Islet of Langerhans (tissue), 1 donor: ENCODE results near the gene SSBP4.

Experiments
- FAIRE-seq: peaks from one replicate; lab custom pipeline; 2011; peaks lifted over from hg19 to GRCh38; lab: Jason Lieb, UNC

The SSBP4 gene

GRCh38 chr19:18433735-18434398 lies 14.7 kb downstream of the SSBP4 start:
- no peak for FAIRE-seq

- no peak for FAIRE-seq
Measured at GRCh38 chr19:18434411-18435175, 15.4 kb downstream of the SSBP4 start.

- FAIRE-seq: no peak
Measured at GRCh38 chr19:18435178-18435841, 16.1 kb downstream of the SSBP4 start.

DNA sequence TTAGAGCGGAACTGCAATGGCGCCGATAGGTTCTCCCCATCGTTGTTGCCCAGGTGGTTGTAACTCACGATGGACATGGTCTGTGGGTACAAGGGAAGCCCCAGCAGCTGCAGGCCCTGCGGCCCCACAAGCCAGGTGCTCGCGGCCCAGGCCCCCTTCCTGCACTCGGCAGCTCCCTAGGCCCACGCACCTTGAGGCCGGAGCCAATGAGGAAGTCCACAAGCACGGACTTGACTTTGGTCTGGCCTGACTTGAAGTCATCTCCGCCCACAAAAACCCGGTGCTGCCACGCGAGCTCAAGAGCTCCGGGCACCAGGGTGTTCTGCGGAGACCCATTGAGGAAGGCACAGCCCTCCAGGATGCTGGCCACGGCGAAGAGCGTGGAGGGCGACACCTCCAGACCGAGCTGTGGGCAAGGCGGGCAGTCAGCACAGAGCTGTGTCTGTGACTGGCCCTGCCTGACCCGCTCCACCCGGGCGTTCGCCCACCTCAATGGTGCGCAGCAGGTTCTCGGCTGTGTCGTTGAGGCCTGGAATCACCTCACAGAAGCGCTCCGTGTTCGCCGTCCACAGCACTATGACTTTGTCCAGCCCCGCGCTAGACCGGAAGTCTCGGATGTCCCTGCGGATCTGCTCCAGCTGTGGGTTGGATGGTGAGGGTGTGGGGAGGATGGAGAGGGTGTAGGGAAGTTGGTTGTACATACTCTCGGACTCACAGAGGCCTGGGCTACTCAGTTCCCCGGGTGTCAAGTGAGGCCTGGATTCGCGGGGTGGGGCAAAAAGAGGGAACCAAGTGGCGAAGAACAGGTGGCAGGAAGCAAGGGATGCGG lies 16.9 kb downstream of the SSBP4 start:
- no peak for FAIRE-seq

DNA sequence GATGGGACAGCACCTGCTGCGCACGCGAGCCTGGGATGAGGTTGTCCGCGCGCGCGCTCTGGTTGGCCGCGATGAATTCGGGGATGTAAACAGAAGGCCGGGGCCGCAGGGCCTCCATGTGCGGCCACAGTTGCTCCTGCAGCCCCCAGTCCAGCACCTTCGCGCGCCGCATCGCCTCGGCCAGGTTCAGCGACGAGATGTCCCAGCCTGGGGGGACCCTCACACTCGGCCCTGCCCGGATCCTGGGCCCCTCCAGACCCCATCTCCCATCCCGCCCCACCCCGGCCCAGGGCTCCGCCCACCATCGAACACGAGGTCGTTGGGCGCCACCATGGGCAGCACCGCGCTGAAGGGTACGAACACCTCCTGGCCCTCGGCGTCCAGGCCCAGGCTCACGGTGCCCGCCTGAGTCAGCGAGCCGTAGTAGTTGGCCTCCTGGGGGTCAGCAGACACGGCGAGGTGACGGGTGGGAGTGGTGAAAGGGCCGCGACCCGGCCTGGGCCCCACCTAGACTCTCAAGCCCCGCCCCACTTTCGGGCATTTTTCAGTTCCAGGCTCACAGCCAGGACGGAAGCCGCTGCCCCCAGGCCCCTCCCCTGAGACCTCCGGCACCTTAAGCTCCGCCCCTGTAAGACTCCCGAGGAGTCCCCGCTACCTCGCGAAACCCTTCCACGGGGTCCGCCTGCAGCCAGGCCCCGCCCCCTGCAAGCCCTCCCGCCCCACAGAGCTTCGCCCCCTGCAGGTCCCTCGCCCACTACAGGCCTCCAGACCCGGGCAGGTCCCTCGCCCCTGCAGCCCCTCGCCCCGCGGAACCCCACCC lies 17.7 kb downstream of the SSBP4 start:
- no peak for FAIRE-seq

DNA sequence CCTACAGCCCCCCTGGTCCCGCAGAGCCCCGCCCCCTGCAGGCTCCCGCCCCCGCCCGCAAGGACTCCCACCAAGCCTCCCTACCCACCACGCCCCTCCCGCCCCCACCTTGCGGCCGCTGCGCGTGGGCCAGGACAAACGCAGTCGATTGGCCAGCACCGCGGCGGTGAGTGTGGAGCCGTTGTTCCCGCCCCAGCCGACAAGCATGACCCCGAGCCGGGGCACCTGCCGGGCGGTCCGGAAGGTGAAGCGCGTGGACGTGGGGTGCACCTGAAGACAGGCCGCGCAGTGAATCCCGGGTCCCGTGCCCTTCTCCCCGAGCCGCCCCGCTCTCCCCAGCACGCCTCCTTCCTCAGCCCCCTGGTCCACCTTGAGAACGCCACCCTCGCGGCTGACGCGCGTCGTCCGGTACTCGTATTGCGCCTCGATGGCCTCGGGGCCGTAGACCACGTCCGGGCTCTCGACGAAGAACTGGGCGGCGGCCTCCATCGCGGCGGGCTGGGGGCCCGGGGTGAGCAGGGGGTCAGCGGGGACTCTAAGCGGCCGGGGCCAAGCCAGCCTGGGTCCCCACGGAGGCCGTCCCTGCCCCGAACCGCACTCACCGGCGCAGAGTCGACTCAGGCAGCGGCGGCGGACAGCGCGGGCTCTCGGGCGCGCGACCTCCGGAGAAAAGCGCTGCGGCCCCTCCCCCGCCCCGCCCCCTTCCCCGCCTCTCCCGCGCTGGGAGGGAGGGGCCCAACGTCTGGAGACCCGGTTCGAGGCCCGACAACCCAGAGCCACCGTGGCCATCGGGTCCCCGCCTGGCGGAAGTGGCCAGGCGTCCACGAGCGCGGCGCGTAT lies 18.5 kb downstream of the SSBP4 start, which contains the start of gene ISYNA1:
TSS of gene ISYNA1 (minus strand) at position 643 of the 840 bp plus-strand sequence. CDS start at position 489, 154 bp downstream.
- FAIRE-seq: no peak

DNA sequence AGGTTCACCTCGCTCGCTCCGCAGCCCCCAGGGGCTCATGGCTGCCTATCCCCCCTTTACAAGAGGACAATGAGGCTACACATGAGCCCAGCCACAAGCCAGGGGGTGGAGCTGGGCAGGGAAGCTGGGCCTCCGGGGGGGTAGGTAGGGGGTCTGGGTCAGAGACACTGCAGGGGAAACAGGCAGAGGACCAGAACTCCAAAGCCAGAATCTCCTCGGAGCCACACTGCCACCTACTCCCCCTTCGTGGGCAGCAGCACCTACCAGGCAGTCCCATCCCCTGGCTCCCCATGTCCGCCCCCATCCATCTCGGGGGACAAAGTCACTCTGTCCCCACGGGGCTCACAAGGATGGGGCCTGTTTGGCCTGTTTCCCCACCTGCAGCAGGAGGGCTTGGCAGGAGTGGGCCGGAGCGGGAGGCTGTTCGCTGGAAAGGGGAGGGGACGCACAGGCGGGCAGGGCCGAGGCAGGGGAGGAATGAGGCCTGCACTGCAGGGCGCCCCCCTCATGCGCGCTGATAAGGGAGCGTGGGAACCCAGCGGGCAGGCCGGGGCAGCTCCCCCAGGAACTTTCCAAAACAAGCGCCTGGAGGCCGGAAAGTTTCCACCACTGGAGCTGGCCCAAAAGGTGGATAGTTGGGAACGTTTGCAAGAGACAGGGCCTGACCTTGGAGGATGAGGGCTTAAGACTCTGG lies 19.3 kb downstream of the SSBP4 start:
- no peak for FAIRE-seq

- FAIRE-seq: no peak
Measured at GRCh38 chr19:18439025-18439909, 20.1 kb downstream of the SSBP4 start.

DNA sequence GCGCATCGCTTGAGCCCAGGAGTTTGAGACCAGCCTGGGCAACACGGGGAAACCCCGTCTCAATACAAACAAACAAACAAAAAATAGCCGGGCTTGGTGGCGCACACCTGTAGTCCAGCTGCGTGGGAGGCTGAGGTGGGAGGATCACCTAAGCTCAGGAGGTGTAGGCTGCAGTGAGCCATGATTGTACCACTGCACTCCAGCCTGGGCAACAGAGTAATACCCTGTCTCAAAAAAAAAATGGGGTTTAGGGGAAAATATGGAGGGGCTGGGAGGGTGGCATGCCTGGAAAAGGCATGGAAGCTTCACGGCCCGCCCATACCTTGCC lies 20.7 kb downstream of the SSBP4 start:
- no peak for FAIRE-seq

DNA sequence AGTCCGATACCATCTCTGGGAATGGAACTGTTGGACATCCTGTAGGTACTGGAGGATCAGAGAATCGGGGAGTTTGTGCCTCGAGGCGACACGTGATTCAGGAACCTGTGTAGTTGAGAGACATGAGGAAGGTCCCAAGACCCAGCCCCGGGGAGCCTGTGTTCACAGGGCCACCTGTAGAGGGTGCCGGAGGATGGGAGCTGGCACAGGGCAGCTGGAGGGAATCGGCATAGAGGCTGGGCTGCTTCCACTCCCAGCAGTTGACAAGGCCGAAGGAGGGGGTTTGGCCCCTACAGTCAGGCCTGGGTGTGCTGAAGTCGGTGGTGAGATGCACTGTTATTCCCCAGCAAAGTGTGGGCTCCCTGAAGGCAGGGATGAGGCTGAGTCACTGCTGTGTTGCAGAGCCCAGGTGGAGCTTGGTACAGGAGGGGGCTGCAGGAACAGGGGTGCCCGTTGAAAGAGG lies 21.2 kb downstream of the SSBP4 start:
- FAIRE-seq: no peak

GRCh38 chr19:18440936-18441803 lies 22.0 kb downstream of the SSBP4 start:
- FAIRE-seq: no peak

DNA sequence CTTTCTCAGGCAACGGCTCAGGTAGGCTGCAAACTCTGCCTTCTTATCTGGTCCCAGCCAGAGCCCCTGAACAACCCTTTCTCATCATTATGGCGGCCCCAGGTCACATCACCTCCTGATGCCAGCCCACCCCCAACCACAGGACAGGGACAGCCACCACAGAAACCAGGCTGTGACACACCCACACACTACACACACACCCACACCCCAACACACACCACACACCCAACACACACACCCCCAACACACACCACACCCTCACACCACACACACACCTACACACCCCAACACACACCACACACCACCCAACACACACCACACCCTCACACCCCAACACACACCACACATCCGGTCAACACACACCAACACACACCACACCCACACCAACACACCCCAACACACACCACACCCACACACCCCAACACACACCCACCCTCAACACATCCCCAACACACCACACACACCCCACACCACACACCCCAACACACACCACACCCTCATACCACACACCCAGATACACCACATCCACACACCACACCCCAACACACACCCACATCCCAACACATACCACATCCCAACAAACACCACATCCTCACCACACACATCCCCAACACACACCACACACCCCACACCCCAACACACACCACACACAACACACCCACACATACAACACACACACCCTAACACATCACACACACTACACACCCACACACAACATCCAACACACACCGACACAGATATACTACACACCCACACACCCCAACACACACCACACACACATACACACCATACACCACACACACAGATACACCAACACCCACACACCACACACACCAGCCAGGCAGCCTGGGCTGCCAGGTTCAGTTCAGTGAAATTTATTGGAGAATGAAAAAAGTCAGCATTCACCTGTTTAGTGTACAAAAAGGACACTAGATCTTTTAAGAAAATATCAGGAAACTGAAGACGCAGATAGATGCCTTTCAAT lies 22.9 kb downstream of the SSBP4 start:
- FAIRE-seq: no peak

- FAIRE-seq: no peak
Measured at GRCh38 chr19:18442941-18443340, 23.7 kb downstream of the SSBP4 start.

DNA sequence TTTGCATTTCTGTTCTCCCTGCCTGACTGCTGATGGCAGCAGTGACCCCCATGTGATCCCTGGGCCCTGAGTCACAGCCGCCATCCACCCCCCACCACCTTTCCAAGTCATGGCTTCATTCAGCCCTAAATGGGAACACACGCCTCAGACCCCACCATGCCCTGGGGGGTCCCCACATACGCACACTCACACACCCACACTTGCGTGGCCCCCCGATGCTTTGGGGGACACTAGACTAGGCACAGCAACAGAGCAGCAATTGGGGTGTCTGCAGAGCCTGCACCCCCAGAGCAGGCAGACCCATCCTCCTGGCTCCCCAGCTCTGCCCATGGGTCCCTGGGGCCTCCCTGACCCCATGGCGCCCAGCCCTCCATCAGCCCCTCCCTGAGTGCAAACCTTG lies 24.2 kb downstream of the SSBP4 start:
- FAIRE-seq: no peak

- FAIRE-seq: no peak
Measured at GRCh38 chr19:18443831-18444230, 24.6 kb downstream of the SSBP4 start.

DNA sequence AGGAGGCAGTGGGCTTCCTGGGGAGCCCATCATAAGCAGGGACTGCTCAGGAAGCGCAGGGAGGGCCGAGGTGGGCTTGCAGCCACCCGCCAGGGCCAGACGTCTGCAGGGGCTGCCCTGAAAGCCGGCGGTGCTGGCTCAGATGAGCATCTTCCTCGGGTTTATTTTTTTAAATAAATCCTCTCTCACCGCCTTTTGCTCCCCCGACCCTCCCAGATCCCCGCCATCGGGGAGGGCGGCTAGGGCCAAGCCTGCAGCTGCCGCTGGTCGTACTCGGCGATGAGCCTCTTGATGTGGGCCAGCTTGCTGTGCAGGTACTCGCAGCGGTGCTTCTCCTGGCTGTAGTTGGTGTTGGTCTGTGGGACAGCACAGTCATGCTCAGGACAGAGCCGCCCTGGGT lies 25.3 kb downstream of the SSBP4 start:
- FAIRE-seq: no peak
